ENCODE data around the gene PIP4K2A.

Gene PIP4K2A

GRCh38 chr10:22620140-22620857 lies 94.1 kb downstream of the PIP4K2A start:
- no peak for DNase-seq (ENCODE audit: low read depth)

- no peak for DNase-seq (ENCODE audit: low read depth)
Observed at GRCh38 chr10:22619101-22619500, 95.3 kb downstream of the PIP4K2A start.

- no peak for DNase-seq (ENCODE audit: low read depth)
Observed at GRCh38 chr10:22618078-22618785, 96.1 kb downstream of the PIP4K2A start.

DNA sequence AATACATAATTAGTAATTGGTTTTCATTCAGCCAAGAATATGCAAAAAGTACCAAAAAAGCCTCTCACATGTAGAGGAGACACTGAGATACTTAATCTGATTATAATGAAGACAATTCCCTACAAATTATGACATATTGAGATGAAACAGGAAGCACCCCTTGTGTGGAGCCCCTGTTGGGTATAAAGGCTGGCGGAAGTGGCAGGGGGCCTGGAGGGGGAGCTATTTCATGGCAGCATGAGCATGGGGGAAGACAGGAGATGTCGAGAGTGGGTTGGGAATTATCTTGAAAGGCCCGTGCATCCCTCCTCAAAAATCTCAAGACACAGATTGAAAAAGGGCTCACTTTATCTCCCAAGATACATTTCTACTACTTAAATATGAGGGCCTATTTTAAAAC lies 96.9 kb downstream of the PIP4K2A start:
- DNase-seq (ENCODE audit: low read depth) = no peak

DNA sequence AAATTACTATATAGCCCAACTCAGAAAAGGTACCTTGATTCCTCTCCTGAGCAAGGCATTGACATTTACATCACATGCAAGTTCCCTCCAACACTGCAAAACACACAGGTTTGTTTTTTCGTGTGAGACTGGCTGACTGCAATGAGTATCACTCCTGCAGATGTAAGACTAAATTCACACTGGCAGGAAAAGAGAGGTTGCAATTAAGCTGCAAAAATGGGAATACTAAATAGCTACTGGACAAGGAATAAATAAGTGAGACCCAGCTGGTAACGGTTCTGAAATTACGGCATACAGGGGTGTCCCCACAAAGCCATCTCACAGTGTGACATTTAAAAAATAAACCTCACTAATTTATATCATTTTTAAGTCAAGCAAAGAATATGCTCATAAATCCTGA lies 97.3 kb downstream of the PIP4K2A start:
- no peak for DNase-seq (ENCODE audit: low read depth)

- peak; percentile 30 for DNase-seq (ENCODE audit: low read depth)
Observed at GRCh38 chr10:22615819-22616499, 98.4 kb downstream of the PIP4K2A start.

DNA sequence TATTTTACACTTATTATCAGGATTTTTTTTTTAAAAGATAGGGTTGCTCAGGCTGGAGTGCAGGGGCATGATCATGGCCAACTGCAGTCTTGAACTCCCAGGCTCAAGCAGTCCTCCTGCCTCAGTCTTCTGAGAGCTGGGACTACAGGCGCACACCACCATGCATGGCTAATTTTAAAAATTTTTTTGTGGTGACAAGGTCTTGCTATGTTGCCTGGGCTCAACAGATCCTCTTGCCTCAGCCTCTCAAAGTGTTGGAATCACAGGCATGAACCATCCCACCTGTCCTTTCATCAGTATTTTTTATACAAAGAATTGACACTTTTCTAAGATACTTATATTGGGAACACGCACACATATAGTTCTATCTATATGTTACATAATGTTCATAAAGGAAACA lies 99.3 kb downstream of the PIP4K2A start:
- no peak for DNase-seq (ENCODE audit: low read depth)

DNA sequence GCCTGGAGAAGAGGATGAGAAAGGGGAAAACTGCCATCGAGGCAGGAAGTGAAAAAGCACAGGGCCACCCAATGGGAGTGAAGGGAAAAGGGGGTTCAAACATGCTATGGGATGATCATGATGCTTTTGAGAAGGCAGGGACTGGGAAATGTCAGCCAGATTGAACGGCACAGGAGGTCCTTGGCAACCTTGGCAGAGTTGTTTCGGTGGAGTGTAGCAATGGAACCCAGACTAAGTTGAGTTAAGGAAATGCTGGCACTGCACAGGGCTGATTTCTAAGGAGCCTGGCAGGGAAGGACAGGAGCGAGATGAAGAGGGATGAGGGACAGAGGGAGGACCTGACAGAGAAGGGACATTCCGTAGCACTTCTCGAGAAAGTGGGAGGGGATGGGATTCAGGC lies 101.4 kb downstream of the PIP4K2A start:
- no peak for DNase-seq (ENCODE audit: low read depth)

- DNase-seq (ENCODE audit: low read depth) = no peak
Observed at GRCh38 chr10:22612318-22612717, 102.1 kb downstream of the PIP4K2A start.

- DNase-seq (ENCODE audit: low read depth) = peak; percentile 36
Observed at GRCh38 chr10:22611425-22612115, 102.8 kb downstream of the PIP4K2A start.

- no peak for DNase-seq (ENCODE audit: low read depth)
Observed at GRCh38 chr10:22610610-22611009, 103.8 kb downstream of the PIP4K2A start.

DNA sequence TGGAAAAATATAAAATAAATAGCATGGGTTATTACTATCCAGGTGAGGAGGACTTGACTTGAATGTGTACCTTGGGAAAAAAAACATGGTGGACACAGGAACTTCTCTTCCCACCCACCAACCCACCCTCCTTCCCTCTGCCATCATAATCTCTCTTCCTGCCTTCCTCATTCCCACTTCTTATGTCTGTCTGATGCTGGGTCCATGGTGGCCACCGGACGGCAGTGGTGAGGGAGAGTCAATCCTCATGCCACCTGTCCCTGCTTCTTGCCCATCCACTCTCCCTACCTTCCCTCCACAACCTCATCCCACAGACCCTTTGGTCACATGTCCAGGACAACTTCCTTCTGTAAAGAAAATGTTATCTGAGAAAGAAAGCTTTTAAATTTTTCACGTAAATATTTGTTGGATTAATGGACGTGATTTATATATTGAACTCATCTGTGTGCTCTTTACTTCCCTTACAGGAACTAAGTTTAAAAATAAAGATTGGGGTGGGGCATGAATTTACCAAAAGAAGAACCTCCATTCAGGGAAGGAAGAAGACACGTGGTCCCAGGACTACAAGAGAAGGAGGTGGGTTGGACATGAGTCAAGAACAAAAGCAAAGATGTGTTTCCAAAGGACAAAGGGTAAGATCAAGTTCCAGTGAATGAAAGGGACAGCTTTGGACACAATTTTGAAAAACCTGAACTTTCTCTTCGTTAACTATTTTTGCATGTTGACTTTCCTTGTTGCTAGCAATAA lies 104.5 kb downstream of the PIP4K2A start:
- DNase-seq (ENCODE audit: low read depth) = no peak

DNA sequence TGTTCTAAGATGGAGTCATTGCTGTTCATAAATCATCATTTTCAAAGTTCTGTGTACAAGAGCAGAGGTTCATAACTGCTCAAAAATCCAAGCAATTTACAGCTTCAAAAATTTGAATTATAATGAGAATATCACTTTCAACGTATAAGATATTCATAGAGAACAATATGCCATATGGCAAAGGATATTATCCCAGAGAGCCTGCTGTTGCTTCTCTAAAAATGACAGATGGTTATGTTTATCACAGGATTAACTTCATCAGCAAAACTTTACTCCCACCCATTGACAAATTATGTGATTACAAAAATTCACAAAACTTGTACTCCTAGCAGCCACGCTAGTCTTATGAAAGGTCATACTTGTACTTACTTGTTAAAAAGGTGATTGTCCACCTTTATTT lies 105.1 kb downstream of the PIP4K2A start:
- DNase-seq (ENCODE audit: low read depth) = no peak

GRCh38 chr10:22607261-22607660 lies 107.1 kb downstream of the PIP4K2A start:
- no peak for DNase-seq (ENCODE audit: low read depth)

DNA sequence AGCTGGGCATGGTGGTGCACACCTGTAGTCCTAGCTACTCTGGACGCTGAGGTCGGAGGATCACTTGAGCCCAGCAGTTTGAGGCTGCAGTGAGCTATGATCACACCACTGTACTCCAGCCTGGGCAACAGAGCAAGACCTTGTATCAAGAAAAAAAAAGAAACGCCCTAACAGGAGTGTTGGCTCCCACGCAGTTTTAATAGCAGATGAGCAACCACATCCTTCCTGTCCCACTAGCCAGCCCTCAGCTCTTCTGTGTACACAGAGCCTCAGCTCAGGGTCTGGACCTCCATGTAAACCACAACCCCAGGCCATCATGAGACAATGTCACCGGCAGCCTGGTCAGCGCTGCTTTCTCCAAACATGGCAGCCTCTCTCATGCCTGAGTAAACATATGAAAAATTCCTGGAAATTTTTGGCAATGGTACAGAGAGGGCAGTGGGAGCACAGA lies 108.2 kb downstream of the PIP4K2A start:
- no peak for DNase-seq (ENCODE audit: low read depth)

- DNase-seq (ENCODE audit: low read depth) = no peak
Observed at GRCh38 chr10:22605168-22605567, 109.2 kb downstream of the PIP4K2A start.

GRCh38 chr10:22604344-22605126 lies 109.8 kb downstream of the PIP4K2A start:
- no peak for DNase-seq (ENCODE audit: low read depth)

- DNase-seq (ENCODE audit: low read depth) = no peak
Observed at GRCh38 chr10:22603581-22603980, 110.8 kb downstream of the PIP4K2A start.

DNA sequence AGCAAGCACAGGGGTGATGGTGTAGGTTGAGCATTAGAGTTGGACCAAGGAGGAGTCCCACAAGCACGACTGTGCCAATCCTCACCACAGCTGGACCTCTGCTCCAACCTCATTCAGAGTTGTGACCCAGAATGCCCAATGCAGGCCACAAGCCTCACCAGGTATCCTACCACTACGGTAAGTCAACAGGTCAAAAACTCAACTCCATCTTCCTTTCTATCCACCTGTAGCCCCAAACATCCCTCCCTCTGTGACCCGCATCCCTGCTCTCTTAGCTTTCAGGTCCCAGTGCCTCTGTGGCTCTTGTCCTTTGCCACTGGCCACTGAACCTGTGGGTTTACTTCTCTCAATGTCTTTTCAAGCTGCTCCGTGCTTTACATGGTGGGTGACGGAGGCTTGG lies 112.8 kb downstream of the PIP4K2A start:
- no peak for DNase-seq (ENCODE audit: low read depth)

- DNase-seq (ENCODE audit: low read depth) = no peak
Observed at GRCh38 chr10:22599636-22600228, 114.6 kb downstream of the PIP4K2A start.

Data from activated T-helper 9 cell treated with anti-CD3 and anti-CD28 coated beads, Interleukin-2, amount 50 U/mL, for 16 hours (primary cell).